Measurements from ENCODE around the gene ZNF234.
A peak's percentile ranks its signal among the peaks of the same experiment; 100 is the strongest.
"Not testable (repeated sequence)": the region's sequence is repeated elsewhere in the genome, so short reads cannot be mapped to it uniquely, and the experiment has no call there.

Gene ZNF234

GRCh38 chr19:44182145-44182544, 40.8 kb downstream of the ZNF234 start:
- Histone ChIP-seq H3K4me3 (ENCODE audit: low read depth in 1 of 2, low read length in 2 of 2) (peak overlapping the region in 1 of 2 donors; percentile 45), H3K27ac (ENCODE audit: low read length) (no peak overlapping the region), H3K9me3 (ENCODE audit: control insufficient read depth in 1 of 2, low read length in 2 of 2) (peaks cover 38 to 73% of the 10 kb centered on the region in 2 donors), H3K36me3 (ENCODE audit: control insufficient read depth in 1 of 2, insufficient read depth in 2 of 2, low read length in 2 of 2) (no peaks in the 10 kb centered on the region), H3K4me1 (ENCODE audit: control insufficient read depth in 1 of 2, insufficient read depth in 2 of 2, low read length in 2 of 2) (no peaks in the 10 kb centered on the region), H3K27me3 (ENCODE audit: low read depth, low read length) (no peaks in the 10 kb centered on the region)

GRCh38 chr19:44190020-44190419, 48.7 kb downstream of the ZNF234 start:
- H3K9me3 ChIP-seq (ENCODE audit: control insufficient read depth in 1 of 2, low read length in 2 of 2): peaks cover 12 to 41% of the 10 kb centered on the region in 2 donors
- H3K4me3 ChIP-seq (ENCODE audit: low read depth in 1 of 2, low read length in 2 of 2): no peak overlapping the region
- H3K27ac ChIP-seq (ENCODE audit: low read length): no peak overlapping the region
- no peaks in the 10 kb centered on the region for H3K27me3 ChIP-seq (ENCODE audit: low read depth, low read length)
- H3K4me1 ChIP-seq (ENCODE audit: control insufficient read depth in 1 of 2, insufficient read depth in 2 of 2, low read length in 2 of 2): no peaks in the 10 kb centered on the region
- H3K36me3 ChIP-seq (ENCODE audit: control insufficient read depth in 1 of 2, insufficient read depth in 2 of 2, low read length in 2 of 2): no peaks in the 10 kb centered on the region

GRCh38 chr19:44192127-44192526, 50.8 kb downstream of the ZNF234 start:
- Histone ChIP-seq H3K27ac (ENCODE audit: low read length) (no peak overlapping the region), H3K36me3 (ENCODE audit: control insufficient read depth in 1 of 2, insufficient read depth in 2 of 2, low read length in 2 of 2) (peaks cover 0 to 11% of the 10 kb centered on the region in 2 donors), H3K27me3 (ENCODE audit: low read depth, low read length) (no peaks in the 10 kb centered on the region), H3K9me3 (ENCODE audit: control insufficient read depth in 1 of 2, low read length in 2 of 2) (peaks cover 16 to 47% of the 10 kb centered on the region in 2 donors), H3K4me3 (ENCODE audit: low read depth in 1 of 2, low read length in 2 of 2) (no peak overlapping the region), H3K4me1 (ENCODE audit: control insufficient read depth in 1 of 2, insufficient read depth in 2 of 2, low read length in 2 of 2) (no peaks in the 10 kb centered on the region)

GRCh38 chr19:44196772-44197171, 55.4 kb downstream of the ZNF234 start:
- peaks cover 0 to 11% of the 10 kb centered on the region in 2 donors for H3K36me3 ChIP-seq (ENCODE audit: control insufficient read depth in 1 of 2, insufficient read depth in 2 of 2, low read length in 2 of 2)
- H3K9me3 ChIP-seq (ENCODE audit: control insufficient read depth in 1 of 2, low read length in 2 of 2): peaks cover 19 to 36% of the 10 kb centered on the region in 2 donors
- no peak overlapping the region for H3K4me3 ChIP-seq (ENCODE audit: low read depth in 1 of 2, low read length in 2 of 2)
- no peaks in the 10 kb centered on the region for H3K4me1 ChIP-seq (ENCODE audit: control insufficient read depth in 1 of 2, insufficient read depth in 2 of 2, low read length in 2 of 2)
- H3K27ac ChIP-seq (ENCODE audit: low read length): no peak overlapping the region
- H3K27me3 ChIP-seq (ENCODE audit: low read depth, low read length): no peaks in the 10 kb centered on the region

GRCh38 chr19:44202470-44202869, 61.1 kb downstream of the ZNF234 start:
- Histone ChIP-seq H3K4me1 (ENCODE audit: control insufficient read depth in 1 of 2, insufficient read depth in 2 of 2, low read length in 2 of 2) (no peaks in the 10 kb centered on the region), H3K9me3 (ENCODE audit: control insufficient read depth in 1 of 2, low read length in 2 of 2) (peaks cover 6 to 14% of the 10 kb centered on the region in 2 donors), H3K27me3 (ENCODE audit: low read depth, low read length) (no peaks in the 10 kb centered on the region), H3K36me3 (ENCODE audit: control insufficient read depth in 1 of 2, insufficient read depth in 2 of 2, low read length in 2 of 2) (no peaks in the 10 kb centered on the region), H3K4me3 (ENCODE audit: low read depth in 1 of 2, low read length in 2 of 2) (no peak overlapping the region), H3K27ac (ENCODE audit: low read length) (no peak overlapping the region)

- no peak overlapping the region for H3K27ac ChIP-seq (ENCODE audit: low read length)
- peaks cover 6 to 14% of the 10 kb centered on the region in 2 donors for H3K9me3 ChIP-seq (ENCODE audit: control insufficient read depth in 1 of 2, low read length in 2 of 2)
- no peaks in the 10 kb centered on the region for H3K36me3 ChIP-seq (ENCODE audit: control insufficient read depth in 1 of 2, insufficient read depth in 2 of 2, low read length in 2 of 2)
- no peak overlapping the region for H3K4me3 ChIP-seq (ENCODE audit: low read depth in 1 of 2, low read length in 2 of 2)
- no peaks in the 10 kb centered on the region for H3K27me3 ChIP-seq (ENCODE audit: low read depth, low read length)
- H3K4me1 ChIP-seq (ENCODE audit: control insufficient read depth in 1 of 2, insufficient read depth in 2 of 2, low read length in 2 of 2): peaks cover 0 to 3% of the 10 kb centered on the region in 2 donors
These were observed 61.6 kb downstream of the ZNF234 start for GRCh38 chr19:44202974-44203373.

GRCh38 chr19:44203877-44204276, 62.5 kb downstream of the ZNF234 start:
- H3K9me3 ChIP-seq (ENCODE audit: control insufficient read depth in 1 of 2, low read length in 2 of 2): peaks cover 6 to 17% of the 10 kb centered on the region in 2 donors
- not testable (repeated sequence) for H3K4me1 ChIP-seq (ENCODE audit: control insufficient read depth in 1 of 2, insufficient read depth in 2 of 2, low read length in 2 of 2); H3K4me3 ChIP-seq (ENCODE audit: low read depth in 1 of 2, low read length in 2 of 2); H3K36me3 ChIP-seq (ENCODE audit: control insufficient read depth in 1 of 2, insufficient read depth in 2 of 2, low read length in 2 of 2); H3K27me3 ChIP-seq (ENCODE audit: low read depth, low read length); H3K27ac ChIP-seq (ENCODE audit: low read length)

GRCh38 chr19:44204772-44205171, 63.4 kb downstream of the ZNF234 start:
- H3K27ac ChIP-seq (ENCODE audit: low read length): no peak overlapping the region
- H3K36me3 ChIP-seq (ENCODE audit: control insufficient read depth in 1 of 2, insufficient read depth in 2 of 2, low read length in 2 of 2): no peaks in the 10 kb centered on the region
- H3K4me3 ChIP-seq (ENCODE audit: low read depth in 1 of 2, low read length in 2 of 2): no peak overlapping the region
- H3K4me1 ChIP-seq (ENCODE audit: control insufficient read depth in 1 of 2, insufficient read depth in 2 of 2, low read length in 2 of 2): peaks cover 0 to 3% of the 10 kb centered on the region in 2 donors
- H3K27me3 ChIP-seq (ENCODE audit: low read depth, low read length): no peaks in the 10 kb centered on the region
- peaks cover 6 to 13% of the 10 kb centered on the region in 2 donors for H3K9me3 ChIP-seq (ENCODE audit: control insufficient read depth in 1 of 2, low read length in 2 of 2)

- Histone ChIP-seq H3K4me3 (ENCODE audit: low read depth in 1 of 2, low read length in 2 of 2) (peak overlapping the region; percentile 80 to 97), H3K4me1 (ENCODE audit: control insufficient read depth in 1 of 2, insufficient read depth in 2 of 2, low read length in 2 of 2) (peaks cover 0 to 3% of the 10 kb centered on the region in 2 donors), H3K27ac (ENCODE audit: low read length) (peak overlapping the region; percentile 91), H3K9me3 (ENCODE audit: control insufficient read depth in 1 of 2, low read length in 2 of 2) (peaks cover 0 to 4% of the 10 kb centered on the region in 2 donors), H3K27me3 (ENCODE audit: low read depth, low read length) (no peaks in the 10 kb centered on the region), H3K36me3 (ENCODE audit: control insufficient read depth in 1 of 2, insufficient read depth in 2 of 2, low read length in 2 of 2) (no peaks in the 10 kb centered on the region)
These were observed 65.9 kb downstream of the ZNF234 start for GRCh38 chr19:44207126-44207803.
